WTC11 (cell line): Measurements from ENCODE around the gene HECW1. TPM values are rescaled to one million over a fixed set of nuclear protein-coding genes. Genes with fewer than 3 reads are reported as not detected.

Source experiments
- ATAC-seq: fragments of 200-7000 bp; cut with Tn5 transposase; 2 replicates; pipeline ENCODE4 v1.10.0; 2021; ENCODE audit warnings: mild to moderate bottlenecking, moderate library complexity
- CTCF ChIA-PET: fragments of 300-600 bp; sonication (Branson Sonifier 250); formaldehyde crosslinking; loops from one replicate; lab custom pipeline; 2021; ENCODE audit warnings: antibody characterized with exemption; lab: Charles Lee
- POLR2A ChIA-PET: fragments of 350-600 bp; sonication (Branson Sonifier 250); formaldehyde crosslinking; loops from one replicate; lab custom pipeline; 2021; ENCODE audit warnings: antibody characterized with exemption; lab: Charles Lee
- DNase-seq: peaks from one replicate; pipeline ENCODE4 v3.0.0; 2021; ENCODE audit warnings: low spot score
- H3K27ac Mint-ChIP-seq: 2 replicates; pipeline ENCODE4 v1.8.0; 2021; ENCODE audit warnings: mixed read lengths
- H3K27me3 Mint-ChIP-seq: 2 replicates; pipeline ENCODE4 v1.8.0; 2021; ENCODE audit warnings: low read depth, mild to moderate bottlenecking, moderate library complexity, mixed read lengths
- H3K36me3 Mint-ChIP-seq: 2 replicates; pipeline ENCODE4 v1.8.0; 2021; ENCODE audit warnings: mixed read lengths
- H3K4me1 Mint-ChIP-seq: 2 replicates; pipeline ENCODE4 v1.8.0; 2022; ENCODE audit warnings: mixed read lengths
- H3K4me3 Mint-ChIP-seq: 2 replicates; pipeline ENCODE4 v1.8.0; 2021; ENCODE audit warnings: mild to moderate bottlenecking, moderate library complexity, mixed read lengths
- H3K9me3 Mint-ChIP-seq: 2 replicates; pipeline ENCODE4 v1.8.0; 2021; ENCODE audit warnings: mixed read lengths
- CREB1 ChIP-seq: sonication (generic); formaldehyde crosslinking; IDR thresholded peaks from 2 replicates; pipeline ENCODE4 v1.8.0; 2023; ENCODE audit warnings: mild to moderate bottlenecking, missing genetic modification reagents
- GRHL2 ChIP-seq: fragments of 250-450 bp; sonication (Bioruptor Pico); IDR thresholded peaks from 2 replicates; pipeline ENCODE4 v1.8.0; 2022; ENCODE audit warnings: mild to moderate bottlenecking, moderate library complexity; ENCODE audit not compliant: insufficient replicate concordance, severe bottlenecking
- HMGA2 ChIP-seq: fragments of 250-450 bp; sonication (Bioruptor Pico); IDR thresholded peaks from 2 replicates; pipeline ENCODE4 v1.4.0; 2021; ENCODE audit warnings: mild to moderate bottlenecking, moderate library complexity
- JAZF1 ChIP-seq: fragments of 250-450 bp; sonication (Bioruptor Pico); IDR thresholded peaks from 2 replicates; pipeline ENCODE4 v1.9.0; 2021; ENCODE audit warnings: moderate library complexity, mild to moderate bottlenecking, inconsistent platforms
- NFE2L1 ChIP-seq: sonication (generic); formaldehyde crosslinking; IDR thresholded peaks from 2 replicates; pipeline ENCODE4 v1.8.1; 2023; ENCODE audit warnings: missing genetic modification reagents
- NR1H2 ChIP-seq: sonication (generic); formaldehyde crosslinking; IDR thresholded peaks from 2 replicates; pipeline ENCODE4 v1.9.0; 2021; ENCODE audit warnings: mild to moderate bottlenecking, moderate library complexity, missing genetic modification reagents
- NR3C1 ChIP-seq: sonication (generic); formaldehyde crosslinking; conservative IDR thresholded peaks from 2 replicates; pipeline ENCODE4 v1.8.1; 2023; ENCODE audit warnings: low read depth, mild to moderate bottlenecking, missing genetic modification reagents
- RELA ChIP-seq: sonication (generic); formaldehyde crosslinking; IDR thresholded peaks from 2 replicates; pipeline ENCODE4 v1.8.1; 2022; ENCODE audit warnings: missing genetic modification reagents, mild to moderate bottlenecking, borderline replicate concordance
- RORB ChIP-seq: fragments of 250-450 bp; sonication (Bioruptor Pico); IDR thresholded peaks from 2 replicates; pipeline ENCODE4 v1.9.0; 2021; ENCODE audit warnings: mild to moderate bottlenecking
- SOX15 ChIP-seq: fragments of 250-450 bp; sonication (Bioruptor Pico); IDR thresholded peaks from 2 replicates; pipeline ENCODE4 v1.9.0; 2021; ENCODE audit warnings: mild to moderate bottlenecking
- TEAD4 ChIP-seq: sonication (generic); formaldehyde crosslinking; IDR thresholded peaks from 2 replicates; pipeline ENCODE4 v1.8.0; 2022; ENCODE audit warnings: mild to moderate bottlenecking, missing genetic modification reagents
- TP53 ChIP-seq: sonication (generic); formaldehyde crosslinking; IDR thresholded peaks from 2 replicates; pipeline ENCODE4 v1.8.1; 2023; ENCODE audit warnings: mild to moderate bottlenecking, missing genetic modification reagents
- ZBTB21 ChIP-seq: sonication (generic); formaldehyde crosslinking; IDR thresholded peaks from 2 replicates; pipeline ENCODE4 v1.8.1; 2023; ENCODE audit warnings: mild to moderate bottlenecking, missing genetic modification reagents, borderline replicate concordance
- ZNF138 ChIP-seq: sonication (generic); formaldehyde crosslinking; conservative IDR thresholded peaks from 2 replicates; pipeline ENCODE4 v1.8.1; 2022; ENCODE audit warnings: mild to moderate bottlenecking, moderate library complexity, missing genetic modification reagents
- ZNF317 ChIP-seq: sonication (generic); formaldehyde crosslinking; IDR thresholded peaks from 2 replicates; pipeline ENCODE4 v1.8.1; 2023; ENCODE audit warnings: low read depth, mild to moderate bottlenecking, moderate library complexity, missing genetic modification reagents, borderline replicate concordance
- ZNF396 ChIP-seq: fragments of 250-450 bp; sonication (Bioruptor Pico); IDR thresholded peaks from 2 replicates; pipeline ENCODE4 v1.8.0; 2021; ENCODE audit warnings: mild to moderate bottlenecking, moderate library complexity, borderline replicate concordance
- total RNA-seq: library from RNA; stranded (reverse); gene quantifications from 3 replicates; pipeline ENCODE4 v1.2.3, GENCODE V29; 2021
- TF ChIP-seq, protein P1 (sequence below): fragments of 250-450 bp; sonication (Bioruptor Pico); IDR thresholded peaks from 2 replicates; pipeline ENCODE4 v1.9.0; 2021; ENCODE audit warnings: mild to moderate bottlenecking, borderline replicate concordance
- TF ChIP-seq, protein P2 (sequence below): sonication (generic); formaldehyde crosslinking; IDR thresholded peaks from 2 replicates; pipeline ENCODE4 v1.8.1; 2022; ENCODE audit warnings: low read depth, mild to moderate bottlenecking, moderate library complexity, missing genetic modification reagents, borderline replicate concordance
- TF ChIP-seq, protein P3 (sequence below): sonication (generic); formaldehyde crosslinking; IDR thresholded peaks from 2 replicates; pipeline ENCODE4 v1.8.1; 2023; ENCODE audit warnings: mild to moderate bottlenecking, moderate library complexity, missing genetic modification reagents
- TF ChIP-seq, protein P4 (sequence below): sonication (generic); formaldehyde crosslinking; conservative IDR thresholded peaks from 2 replicates; pipeline ENCODE4 v1.8.1; 2022; ENCODE audit warnings: mild to moderate bottlenecking, missing genetic modification reagents
- TF ChIP-seq, protein P5 (sequence below): sonication (generic); formaldehyde crosslinking; IDR thresholded peaks from 2 replicates; pipeline ENCODE4 v1.8.0; 2022; ENCODE audit warnings: mild to moderate bottlenecking, missing genetic modification reagents

The HECW1 gene
- total RNA-seq, 1 experiment from 2014 or later = 6.1 TPM

DNA sequence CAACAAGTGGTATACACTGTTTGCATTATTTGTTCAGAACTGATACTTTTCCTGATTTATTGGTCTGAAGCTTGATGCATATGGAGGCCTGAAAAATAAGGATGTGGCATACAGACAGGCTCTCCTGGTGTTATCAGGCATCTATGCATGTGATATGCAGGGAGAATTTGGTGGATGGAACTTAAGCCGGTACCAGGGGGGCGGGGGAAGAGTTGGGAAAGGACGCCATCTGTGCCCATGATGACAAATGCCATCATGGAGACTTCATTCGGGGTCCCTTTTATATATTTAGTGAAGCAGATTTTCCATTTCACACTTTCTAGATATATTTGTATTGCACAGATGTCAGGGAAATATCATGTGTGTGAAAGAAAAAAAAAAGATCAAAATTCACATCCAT is 5.4 kb downstream of the HECW1 start:
- ATAC-seq = no peak
- H3K27me3 Mint-ChIP-seq = peaks cover 9% of the 10 kb centered on the region
- TF ChIP-seq SOX15 (CRISPR knock-in tag) = no peak
- no peaks in the 10 kb centered on the region for H3K36me3 Mint-ChIP-seq
- H3K27ac Mint-ChIP-seq = peak overlapping the region; percentile 31; the same call in 1 of the 2 replicates
- H3K4me3 Mint-ChIP-seq = no peak overlapping the region
- ChIA-PET POLR2A (no interaction called here), CTCF (interaction anchor here (0.8 to 3.0 kb wide), 3 partner anchors 10 to 46 kb away, joined by 3 to 17 read pairs (median 8); no protein-coding TSS in a partner anchor)
- H3K4me1 Mint-ChIP-seq = peaks cover 43% of the 10 kb centered on the region
- DNase-seq = no peak
- no peaks in the 10 kb centered on the region for H3K9me3 Mint-ChIP-seq

DNA sequence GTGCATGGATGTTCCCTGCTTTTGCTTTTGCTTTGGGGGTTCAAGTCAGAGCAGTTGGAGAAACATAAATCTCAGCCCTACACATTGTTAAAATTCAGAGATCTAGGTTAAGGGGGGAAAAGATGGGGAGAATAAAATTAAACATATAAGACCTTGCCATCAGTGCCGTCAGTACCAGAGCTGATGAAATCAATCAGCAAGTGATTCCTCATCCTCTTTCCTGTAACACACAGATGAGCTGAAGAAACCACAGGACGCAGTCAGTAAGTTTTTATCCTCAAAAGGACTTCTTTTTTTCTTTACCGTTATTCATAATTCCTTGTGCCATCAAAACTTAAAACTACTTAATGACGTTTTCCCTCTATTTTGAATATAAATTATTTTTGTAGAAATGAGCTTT is 5.9 kb downstream of the HECW1 start:
- H3K9me3 Mint-ChIP-seq = no peaks in the 10 kb centered on the region
- H3K36me3 Mint-ChIP-seq = no peaks in the 10 kb centered on the region
- TF ChIP-seq, protein P1, sequence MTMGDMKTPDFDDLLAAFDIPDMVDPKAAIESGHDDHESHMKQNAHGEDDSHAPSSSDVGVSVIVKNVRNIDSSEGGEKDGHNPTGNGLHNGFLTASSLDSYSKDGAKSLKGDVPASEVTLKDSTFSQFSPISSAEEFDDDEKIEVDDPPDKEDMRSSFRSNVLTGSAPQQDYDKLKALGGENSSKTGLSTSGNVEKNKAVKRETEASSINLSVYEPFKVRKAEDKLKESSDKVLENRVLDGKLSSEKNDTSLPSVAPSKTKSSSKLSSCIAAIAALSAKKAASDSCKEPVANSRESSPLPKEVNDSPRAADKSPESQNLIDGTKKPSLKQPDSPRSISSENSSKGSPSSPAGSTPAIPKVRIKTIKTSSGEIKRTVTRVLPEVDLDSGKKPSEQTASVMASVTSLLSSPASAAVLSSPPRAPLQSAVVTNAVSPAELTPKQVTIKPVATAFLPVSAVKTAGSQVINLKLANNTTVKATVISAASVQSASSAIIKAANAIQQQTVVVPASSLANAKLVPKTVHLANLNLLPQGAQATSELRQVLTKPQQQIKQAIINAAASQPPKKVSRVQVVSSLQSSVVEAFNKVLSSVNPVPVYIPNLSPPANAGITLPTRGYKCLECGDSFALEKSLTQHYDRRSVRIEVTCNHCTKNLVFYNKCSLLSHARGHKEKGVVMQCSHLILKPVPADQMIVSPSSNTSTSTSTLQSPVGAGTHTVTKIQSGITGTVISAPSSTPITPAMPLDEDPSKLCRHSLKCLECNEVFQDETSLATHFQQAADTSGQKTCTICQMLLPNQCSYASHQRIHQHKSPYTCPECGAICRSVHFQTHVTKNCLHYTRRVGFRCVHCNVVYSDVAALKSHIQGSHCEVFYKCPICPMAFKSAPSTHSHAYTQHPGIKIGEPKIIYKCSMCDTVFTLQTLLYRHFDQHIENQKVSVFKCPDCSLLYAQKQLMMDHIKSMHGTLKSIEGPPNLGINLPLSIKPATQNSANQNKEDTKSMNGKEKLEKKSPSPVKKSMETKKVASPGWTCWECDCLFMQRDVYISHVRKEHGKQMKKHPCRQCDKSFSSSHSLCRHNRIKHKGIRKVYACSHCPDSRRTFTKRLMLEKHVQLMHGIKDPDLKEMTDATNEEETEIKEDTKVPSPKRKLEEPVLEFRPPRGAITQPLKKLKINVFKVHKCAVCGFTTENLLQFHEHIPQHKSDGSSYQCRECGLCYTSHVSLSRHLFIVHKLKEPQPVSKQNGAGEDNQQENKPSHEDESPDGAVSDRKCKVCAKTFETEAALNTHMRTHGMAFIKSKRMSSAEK (CRISPR knock-in tag) = no peak
- TF ChIP-seq RELA (CRISPR knock-in tag) = no peak
- no peak for TF ChIP-seq ZNF138 (CRISPR knock-in tag)
- no peak for TF ChIP-seq TEAD4 (CRISPR knock-in tag)
- TF ChIP-seq, protein P2, sequence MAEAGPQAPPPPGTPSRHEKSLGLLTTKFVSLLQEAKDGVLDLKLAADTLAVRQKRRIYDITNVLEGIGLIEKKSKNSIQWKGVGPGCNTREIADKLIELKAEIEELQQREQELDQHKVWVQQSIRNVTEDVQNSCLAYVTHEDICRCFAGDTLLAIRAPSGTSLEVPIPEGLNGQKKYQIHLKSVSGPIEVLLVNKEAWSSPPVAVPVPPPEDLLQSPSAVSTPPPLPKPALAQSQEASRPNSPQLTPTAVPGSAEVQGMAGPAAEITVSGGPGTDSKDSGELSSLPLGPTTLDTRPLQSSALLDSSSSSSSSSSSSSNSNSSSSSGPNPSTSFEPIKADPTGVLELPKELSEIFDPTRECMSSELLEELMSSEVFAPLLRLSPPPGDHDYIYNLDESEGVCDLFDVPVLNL (CRISPR knock-in tag) = no peak
- no peak for TF ChIP-seq ZNF317
- TF ChIP-seq HMGA2 (CRISPR knock-in tag) = no peak
- no peak for TF ChIP-seq CREB1 (CRISPR knock-in tag)
- TF ChIP-seq, all 79 proteins: peak for 0
- Mint-ChIP-seq H3K27ac (no peak overlapping the region), H3K4me1 (peaks cover 43% of the 10 kb centered on the region), H3K4me3 (no peak overlapping the region), H3K27me3 (peaks cover 9% of the 10 kb centered on the region)
- ATAC-seq = no peak
- POLR2A ChIA-PET = no interaction called here
- DNase-seq = no peak
- CTCF ChIA-PET = interaction anchor here (0.8 to 3.0 kb wide), 4 partner anchors 10 to 88 kb away, joined by 3 to 17 read pairs (median 6); no protein-coding TSS in a partner anchor

DNA sequence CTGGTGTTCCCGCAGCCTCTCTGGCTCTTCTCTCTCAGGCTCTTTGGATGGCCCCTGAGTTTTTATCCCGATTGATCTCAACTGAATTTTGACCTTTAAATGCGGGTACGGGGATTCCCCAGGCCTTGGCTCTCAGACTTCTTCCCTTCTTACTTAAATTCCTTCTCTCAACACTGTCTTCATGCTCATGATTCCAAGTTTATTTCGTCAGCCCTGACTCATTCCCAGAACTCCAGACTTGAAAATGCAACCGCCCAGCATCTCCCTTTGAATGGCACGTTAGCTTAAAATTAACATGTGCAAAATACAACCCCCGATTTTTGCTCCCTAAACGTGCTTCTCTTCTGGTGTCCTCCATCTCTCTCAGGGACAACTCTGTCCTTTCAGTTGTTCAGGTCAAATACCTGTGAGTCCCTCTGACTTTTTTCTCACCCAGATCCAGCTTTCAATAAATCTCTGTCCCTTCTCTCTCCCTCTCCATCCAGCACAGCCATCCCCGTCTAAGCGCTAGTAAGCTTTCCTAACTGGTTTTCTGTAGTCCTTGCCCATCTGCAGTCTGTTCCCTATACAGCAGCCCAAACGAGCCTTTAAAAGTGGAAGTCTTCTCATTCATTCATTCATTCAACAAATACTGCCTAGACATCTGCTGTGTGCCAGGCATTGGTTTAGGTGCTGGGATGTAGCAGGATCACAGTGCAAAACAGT is 7.1 kb downstream of the HECW1 start:
- peak; percentile 51 for ATAC-seq
- H3K27ac Mint-ChIP-seq = no peak overlapping the region
- POLR2A ChIA-PET = no interaction called here

DNA sequence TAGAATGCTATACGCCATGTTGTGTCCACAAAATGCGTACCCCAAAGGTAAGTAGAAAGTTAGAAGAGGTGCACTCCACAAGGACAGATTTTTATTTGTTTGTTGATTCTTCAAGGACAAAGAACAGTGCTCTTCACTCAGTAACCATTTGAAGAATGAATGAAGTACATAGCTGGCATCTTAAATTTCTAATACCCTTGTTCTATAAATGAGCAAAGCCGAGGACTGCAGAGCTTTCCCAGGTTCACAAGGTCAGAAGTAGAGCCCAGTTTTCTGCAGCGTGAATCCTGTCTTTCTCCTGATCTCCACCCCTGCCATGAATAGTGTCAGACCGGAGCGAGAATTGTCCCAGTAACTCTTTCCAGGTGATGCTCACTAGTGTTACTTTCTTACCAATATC is 9.5 kb downstream of the HECW1 start:
- H3K27me3 Mint-ChIP-seq = no peaks in the 10 kb centered on the region; the same call in 1 of the 2 replicates
- POLR2A ChIA-PET = no interaction called here
- no peak overlapping the region for H3K4me3 Mint-ChIP-seq
- CTCF ChIA-PET = interaction anchor here (1.0 to 3.1 kb wide), 3 partner anchors 14 to 181 kb away, joined by 3 to 18 read pairs (median 5); no protein-coding TSS in a partner anchor
- H3K27ac Mint-ChIP-seq = no peak overlapping the region
- H3K4me1 Mint-ChIP-seq = peaks cover 16% of the 10 kb centered on the region
- ATAC-seq (no peak), DNase-seq (no peak)
- H3K9me3 Mint-ChIP-seq = no peaks in the 10 kb centered on the region
- no peaks in the 10 kb centered on the region for H3K36me3 Mint-ChIP-seq
- TF ChIP-seq, protein P3, sequence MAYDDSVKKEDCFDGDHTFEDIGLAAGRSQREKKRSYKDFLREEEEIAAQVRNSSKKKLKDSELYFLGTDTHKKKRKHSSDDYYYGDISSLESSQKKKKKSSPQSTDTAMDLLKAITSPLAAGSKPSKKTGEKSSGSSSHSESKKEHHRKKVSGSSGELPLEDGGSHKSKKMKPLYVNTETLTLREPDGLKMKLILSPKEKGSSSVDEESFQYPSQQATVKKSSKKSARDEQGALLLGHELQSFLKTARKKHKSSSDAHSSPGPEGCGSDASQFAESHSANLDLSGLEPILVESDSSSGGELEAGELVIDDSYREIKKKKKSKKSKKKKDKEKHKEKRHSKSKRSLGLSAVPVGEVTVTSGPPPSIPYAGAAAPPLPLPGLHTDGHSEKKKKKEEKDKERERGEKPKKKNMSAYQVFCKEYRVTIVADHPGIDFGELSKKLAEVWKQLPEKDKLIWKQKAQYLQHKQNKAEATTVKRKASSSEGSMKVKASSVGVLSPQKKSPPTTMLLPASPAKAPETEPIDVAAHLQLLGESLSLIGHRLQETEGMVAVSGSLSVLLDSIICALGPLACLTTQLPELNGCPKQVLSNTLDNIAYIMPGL (CRISPR knock-in tag) = no peak
- TF ChIP-seq CREB1 (CRISPR knock-in tag) (no peak), NFE2L1 (CRISPR knock-in tag) (no peak), ZBTB21 (CRISPR knock-in tag) (no peak), RORB (CRISPR knock-in tag) (no peak), TP53 (CRISPR knock-in tag) (no peak), TEAD4 (CRISPR knock-in tag) (no peak), ZNF317 (no peak), RELA (CRISPR knock-in tag) (no peak), GRHL2 (no peak), ZNF396 (CRISPR knock-in tag) (no peak), NR3C1 (CRISPR knock-in tag) (no peak), JAZF1 (CRISPR knock-in tag) (no peak)
- TF ChIP-seq, protein P4, sequence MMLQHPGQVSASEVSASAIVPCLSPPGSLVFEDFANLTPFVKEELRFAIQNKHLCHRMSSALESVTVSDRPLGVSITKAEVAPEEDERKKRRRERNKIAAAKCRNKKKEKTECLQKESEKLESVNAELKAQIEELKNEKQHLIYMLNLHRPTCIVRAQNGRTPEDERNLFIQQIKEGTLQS (CRISPR knock-in tag) = no peak

More for the DNA sequence above, 7.1 kb downstream of the HECW1 start:
- no peaks in the 10 kb centered on the region for H3K9me3 Mint-ChIP-seq
- no peak for DNase-seq
- H3K27me3 Mint-ChIP-seq = no peaks in the 10 kb centered on the region; the same call in 1 of the 2 replicates
- CTCF ChIA-PET = interaction anchor here (1.6 to 3.0 kb wide), 3 partner anchors 11 to 87 kb away, joined by 3 to 17 read pairs (median 8); no protein-coding TSS in a partner anchor
- TF ChIP-seq NR1H2 (CRISPR knock-in tag) = no peak
- TF ChIP-seq, protein P5, sequence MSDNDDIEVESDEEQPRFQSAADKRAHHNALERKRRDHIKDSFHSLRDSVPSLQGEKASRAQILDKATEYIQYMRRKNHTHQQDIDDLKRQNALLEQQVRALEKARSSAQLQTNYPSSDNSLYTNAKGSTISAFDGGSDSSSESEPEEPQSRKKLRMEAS (CRISPR knock-in tag) = 0 out of 2 replicates have a peak, but pooled peaks have one; percentile 36
- H3K36me3 Mint-ChIP-seq = no peaks in the 10 kb centered on the region
- H3K4me3 Mint-ChIP-seq = no peak overlapping the region
- H3K4me1 Mint-ChIP-seq = peaks cover 34% of the 10 kb centered on the region
